Right lobe of liver (tissue), 6 donors: ENCODE data around the gene ATF7IP. TPM values are rescaled to one million over a fixed set of nuclear protein-coding genes. Genes with fewer than 3 reads are reported as not detected.

Experiments
- ATAC-seq, 4 donors: fragments of 200-7000 bp; cut with Tn5 transposase; one replicate each; pipeline ENCODE4 v1.9.1; 2020; ENCODE audit warnings: mild to moderate bottlenecking in 4 of 4, moderate library complexity in 4 of 4
- DNase-seq, 3 donors: peaks; one replicate each; pipeline ENCODE4 v3.0.0-alpha.2; 2020
- H3K27ac ChIP-seq, 3 donors: fragments of 200-600 bp; one replicate each; pipeline ENCODE4 v1.8.0; 2022
- H3K27me3 ChIP-seq, 2 donors: fragments of 200-600 bp; one replicate each; pipeline ENCODE4 v1.8.0; 2022
- H3K36me3 ChIP-seq, 4 donors: fragments of 200-600 bp; sonication (generic) in 1 of 4; one replicate each; pipeline versions ENCODE4 v1.5.1 to v1.8.0; 2017 to 2022; ENCODE audit warnings: control low read depth in 1 of 4
- H3K4me1 ChIP-seq, 4 donors: fragments of 200-600 bp; sonication (generic) in 1 of 4; one replicate each; pipeline versions ENCODE4 v1.5.1 to v1.8.0; 2017 to 2022; ENCODE audit warnings: control low read depth in 1 of 4
- H3K4me3 ChIP-seq, 3 donors: fragments of 200-600 bp; one replicate each; pipeline ENCODE4 v1.8.0; 2022
- H3K9me3 ChIP-seq, 4 donors: fragments of 200-600 bp; sonication (generic) in 1 of 4; one replicate each; pipeline versions ENCODE4 v1.5.1 to v1.8.0; 2017 to 2022; ENCODE audit warnings: control low read depth in 1 of 4
- CTCF ChIP-seq, 4 donors: fragments of 200-600 bp in 3 of 4; fragments of 450-650 bp in 1 of 4; IDR thresholded peaks; one replicate each; pipeline versions ENCODE4 v1.5.1 to v1.8.0; 2016 to 2022; ENCODE audit warnings: antibody characterized with exemption in 4 of 4, mild to moderate bottlenecking in 2 of 4
- POLR2A ChIP-seq: fragments of 450-650 bp; IDR thresholded peaks from one replicate; pipeline ENCODE4 v1.6.1; 2017; ENCODE audit warnings: antibody characterized with exemption, mild to moderate bottlenecking
- WGBS: methylation state at CpG from one replicate; pipeline ENCODE4 v1.1.6; 2018; ENCODE audit warnings: low coverage, low lambda C conversion rate; ENCODE audit not compliant: insufficient coverage; ENCODE audit errors: missing lambda C conversion rate; 5-methylcytosine and 5-hydroxymethylcytosine counted together
- intact Hi-C, 2 donors: fragments of 100-400 bp; cut with DNase I; formaldehyde crosslinking; loops; one replicate each; pipeline versions ENCODE4 v1.11.2 to v1.14.1; 2022
- total RNA-seq, 6 experiments: library from RNA; depleted of rRNA in 2 of 6; stranded (reverse); fragments of >200 nt in 2 of 6; fragmentation: NEBNext Ultra II Directional in 3 of 6; extraction: Animal tissue kit (Norgen Biotek cat#: 25700) in 3 of 6; gene quantifications; one replicate each; pipeline versions ENCODE4 v1.1.0 to v1.2.4, GENCODE V29; 2016 to 2023
- donor health status: DM: no; HTN: yes; CAD: no.
- donor health status: DM: no; HTN: no; CAD: no.
- donor health status: DM: no; HTN: no; CAD: no.
- donor health status: DM: no; HTN: yes; CAD: no.
- donor health status: DM: no; HTN: yes; CAD: no.

The ATF7IP gene
- total RNA-seq, 6 experiments from 2014 or later: 17.5 to 33.6 (median 27.4) TPM

- intact Hi-C loops: no loop called here
- Histone ChIP-seq H3K4me3 (no peak overlapping the region), H3K9me3 (no peaks in the 10 kb centered on the region), H3K27me3 (no peaks in the 10 kb centered on the region), H3K4me1 (peaks cover 0 to 49% (median 2%) of the 10 kb centered on the region in 4 donors), H3K36me3 (no peaks in the 10 kb centered on the region), H3K27ac (peak overlapping the region in 1 of 3 donors; percentile 4)
- DNase-seq: no peak
- no peak for ATAC-seq
- TF ChIP-seq CTCF (IDR thresholded peaks at IDR 0.05) (no peak), POLR2A (no peak)
- WGBS: 40% methylated on average over 3 of the region's 3 CpGs
Measured at GRCh38 chr12:14390449-14390848, 25.0 kb downstream of the ATF7IP start.

- H3K4me3 ChIP-seq: no peak overlapping the region
- peak in 1 of 4 donors; percentile 9 for ATAC-seq
- H3K36me3 ChIP-seq: no peaks in the 10 kb centered on the region
- no peak for DNase-seq
- intact Hi-C loops: no loop called here
- TF ChIP-seq CTCF (IDR thresholded peaks at IDR 0.05) (no peak), POLR2A (no peak)
- 8% methylated on average over 3 of the region's 3 CpGs for WGBS
- H3K9me3 ChIP-seq: no peaks in the 10 kb centered on the region
- peak overlapping the region in 1 of 3 donors; percentile 4 for H3K27ac ChIP-seq
- H3K4me1 ChIP-seq: peaks cover 0 to 49% (median 0%) of the 10 kb centered on the region in 4 donors
- no peaks in the 10 kb centered on the region for H3K27me3 ChIP-seq
Measured at GRCh38 chr12:14390870-14391530, 25.5 kb downstream of the ATF7IP start.

- peaks cover 0 to 47% (median 0%) of the 10 kb centered on the region in 4 donors for H3K4me1 ChIP-seq
- H3K4me3 ChIP-seq: peak overlapping the region in 2 of 3 donors; percentile 14 to 26
- TF ChIP-seq CTCF (IDR thresholded peaks at IDR 0.05): no peak
- no peak for TF ChIP-seq POLR2A
- H3K36me3 ChIP-seq: no peaks in the 10 kb centered on the region
- 8% methylated on average over 1 of the region's 1 CpG for WGBS
- DNase-seq (no peak), ATAC-seq (no peak)
- H3K27me3 ChIP-seq: no peaks in the 10 kb centered on the region
- no peaks in the 10 kb centered on the region for H3K9me3 ChIP-seq
- peak overlapping the region; percentile 47 to 67 (median 63) for H3K27ac ChIP-seq
- intact Hi-C loops: no loop called here
Measured at GRCh38 chr12:14393751-14394150, 28.3 kb downstream of the ATF7IP start.

GRCh38 chr12:14394317-14395073 is 29.0 kb downstream of the ATF7IP start:
- Histone ChIP-seq H3K4me3 (peak overlapping the region in 2 of 3 donors; percentile 14 to 26), H3K9me3 (peaks cover 0 to 5% (median 0%) of the 10 kb centered on the region in 4 donors), H3K27me3 (no peaks in the 10 kb centered on the region), H3K27ac (peak overlapping the region; percentile 47 to 67 (median 63)), H3K4me1 (peaks cover 0 to 47% (median 0%) of the 10 kb centered on the region in 4 donors), H3K36me3 (no peaks in the 10 kb centered on the region)
- intact Hi-C loops: no loop called here
- peak; percentile 90 to 96 (median 94) for ATAC-seq
- DNase-seq: no peak
- TF ChIP-seq POLR2A (peak; percentile 43), CTCF (IDR thresholded peaks at IDR 0.05) (peak in 2 of 4 donors; percentile 13 to 29)
- WGBS: 2% methylated on average over 3 of the region's 3 CpGs
